Measurements from ENCODE around the gene BFSP1.

The BFSP1 gene

GRCh38 chr20:17515053-17515452, 16.1 kb downstream of the BFSP1 start:
- H2BK120ac ChIP-seq (ENCODE audit: low read depth, low read length) = no peak overlapping the region
- H2AK5ac ChIP-seq (ENCODE audit: low read length, severe bottlenecking) = no peak overlapping the region
- H3K4me2 ChIP-seq (ENCODE audit: low read length, poor library complexity, severe bottlenecking) = no peak overlapping the region
- H3K79me1 ChIP-seq (replicated peaks; ENCODE audit: low read length, poor library complexity, severe bottlenecking) = no peaks in the 10 kb centered on the region
- H2BK15ac ChIP-seq (ENCODE audit: low read depth, poor library complexity, severe bottlenecking) = no peak overlapping the region
- no peak overlapping the region for H2AFZ ChIP-seq (ENCODE audit: low read depth, low read length)
- H3K9me3 ChIP-seq (ENCODE audit: control insufficient read depth, low read length) = no peaks in the 10 kb centered on the region
- no CpG with 5 or more reads among the region's 3 CpGs for WGBS
- H3K9ac ChIP-seq (ENCODE audit: low read length) = no peak overlapping the region
- H3K4me1 ChIP-seq (ENCODE audit: control insufficient read depth, insufficient read depth, low read depth, low read length) = peaks cover 2% of the 10 kb centered on the region
- peaks cover 0 to 7% of the 10 kb centered on the region in 2 experiments for H3K36me3 ChIP-seq (ENCODE audit: control insufficient read depth in 1 of 2, insufficient read depth in 2 of 2, low read depth in 1 of 2, low read length in 2 of 2)
- H4K91ac ChIP-seq (ENCODE audit: low read length) = no peak overlapping the region
- no peak overlapping the region for H3K4ac ChIP-seq (ENCODE audit: low read depth in 1 of 2, low read length in 2 of 2)
- no peak overlapping the region for H3K14ac ChIP-seq (ENCODE audit: low read length in 2 of 2)
- no peak overlapping the region for H3K23ac ChIP-seq (ENCODE audit: low read length in 2 of 2)
- no peak for DNase-seq
- no peak overlapping the region for H3K18ac ChIP-seq (ENCODE audit: low read depth in 1 of 2, low read length in 2 of 2)
- no peak overlapping the region for H4K8ac ChIP-seq (ENCODE audit: low read length)
- peaks cover 3 to 8% of the 10 kb centered on the region in 2 experiments for H3K27me3 ChIP-seq (ENCODE audit: control insufficient read depth in 1 of 2, insufficient read depth in 1 of 2, low read length in 2 of 2)
- H3K4me3 ChIP-seq (ENCODE audit: insufficient read depth in 1 of 2, low read depth in 1 of 2, low read length in 2 of 2) = no peak overlapping the region
- no peak overlapping the region for H2BK5ac ChIP-seq (ENCODE audit: low read depth, low read length, poor library complexity, severe bottlenecking)
- H2BK12ac ChIP-seq (ENCODE audit: low read length in 2 of 2) = no peak overlapping the region
- no peak overlapping the region for H3K27ac ChIP-seq (ENCODE audit: low read length, poor library complexity, severe bottlenecking)

GRCh38 chr20:17513939-17514338, 17.2 kb downstream of the BFSP1 start:
- WGBS = no CpG with 5 or more reads among the region's 2 CpGs
- no peak overlapping the region for H3K18ac ChIP-seq (ENCODE audit: low read depth in 1 of 2, low read length in 2 of 2)
- no peak overlapping the region for H2BK5ac ChIP-seq (ENCODE audit: low read depth, low read length, poor library complexity, severe bottlenecking)

GRCh38 chr20:17511401-17511800, 19.8 kb downstream of the BFSP1 start:
- H2BK12ac ChIP-seq (ENCODE audit: low read length in 2 of 2) = no peak overlapping the region
- no peak overlapping the region for H3K4me3 ChIP-seq (ENCODE audit: insufficient read depth in 1 of 2, low read depth in 1 of 2, low read length in 2 of 2)
- H3K18ac ChIP-seq (ENCODE audit: low read depth in 1 of 2, low read length in 2 of 2) = no peak overlapping the region
- H2BK120ac ChIP-seq (ENCODE audit: low read depth, low read length) = no peak overlapping the region
- no peak overlapping the region for H4K8ac ChIP-seq (ENCODE audit: low read length)
- WGBS = 96% methylated on average over 6 of the region's 6 CpGs
- H3K4me2 ChIP-seq (ENCODE audit: low read length, poor library complexity, severe bottlenecking) = no peak overlapping the region
- H3K79me1 ChIP-seq (replicated peaks; ENCODE audit: low read length, poor library complexity, severe bottlenecking) = no peaks in the 10 kb centered on the region
- peaks cover 0 to 12% of the 10 kb centered on the region in 2 experiments for H3K36me3 ChIP-seq (ENCODE audit: control insufficient read depth in 1 of 2, insufficient read depth in 2 of 2, low read depth in 1 of 2, low read length in 2 of 2)
- no peak overlapping the region for H2AFZ ChIP-seq (ENCODE audit: low read depth, low read length)
- no peak overlapping the region for H2BK5ac ChIP-seq (ENCODE audit: low read depth, low read length, poor library complexity, severe bottlenecking)
- no peaks in the 10 kb centered on the region for H3K4me1 ChIP-seq (ENCODE audit: control insufficient read depth, insufficient read depth, low read depth, low read length)
- no peak overlapping the region for H2AK5ac ChIP-seq (ENCODE audit: low read length, severe bottlenecking)
- no peak overlapping the region for H2BK15ac ChIP-seq (ENCODE audit: low read depth, poor library complexity, severe bottlenecking)
- H3K27me3 ChIP-seq (ENCODE audit: control insufficient read depth in 1 of 2, insufficient read depth in 1 of 2, low read length in 2 of 2) = peaks cover 0 to 8% of the 10 kb centered on the region in 2 experiments
- H3K9ac ChIP-seq (ENCODE audit: low read length) = no peak overlapping the region
- H3K9me3 ChIP-seq (ENCODE audit: control insufficient read depth, low read length) = no peaks in the 10 kb centered on the region
- no peak overlapping the region for H3K27ac ChIP-seq (ENCODE audit: low read length, poor library complexity, severe bottlenecking)
- H3K23ac ChIP-seq (ENCODE audit: low read length in 2 of 2) = no peak overlapping the region
- no peak overlapping the region for H4K91ac ChIP-seq (ENCODE audit: low read length)
- H3K4ac ChIP-seq (ENCODE audit: low read depth in 1 of 2, low read length in 2 of 2) = no peak overlapping the region
- H3K14ac ChIP-seq (ENCODE audit: low read length in 2 of 2) = no peak overlapping the region
- DNase-seq = no peak

More at GRCh38 chr20:17513939-17514338, 17.2 kb downstream of the BFSP1 start:
- Histone ChIP-seq H3K36me3 (ENCODE audit: control insufficient read depth in 1 of 2, insufficient read depth in 2 of 2, low read depth in 1 of 2, low read length in 2 of 2) (peaks cover 0 to 7% of the 10 kb centered on the region in 2 experiments), H3K27me3 (ENCODE audit: control insufficient read depth in 1 of 2, insufficient read depth in 1 of 2, low read length in 2 of 2) (peaks cover 3 to 8% of the 10 kb centered on the region in 2 experiments), H3K9ac (ENCODE audit: low read length) (no peak overlapping the region), H3K79me1 (replicated peaks; ENCODE audit: low read length, poor library complexity, severe bottlenecking) (no peaks in the 10 kb centered on the region), H3K9me3 (ENCODE audit: control insufficient read depth, low read length) (no peaks in the 10 kb centered on the region), H3K27ac (ENCODE audit: low read length, poor library complexity, severe bottlenecking) (no peak overlapping the region), H2BK15ac (ENCODE audit: low read depth, poor library complexity, severe bottlenecking) (no peak overlapping the region), H2BK12ac (ENCODE audit: low read length in 2 of 2) (no peak overlapping the region), H3K4me3 (ENCODE audit: insufficient read depth in 1 of 2, low read depth in 1 of 2, low read length in 2 of 2) (no peak overlapping the region), H2AFZ (ENCODE audit: low read depth, low read length) (no peak overlapping the region), H2AK5ac (ENCODE audit: low read length, severe bottlenecking) (no peak overlapping the region), H3K4me1 (ENCODE audit: control insufficient read depth, insufficient read depth, low read depth, low read length) (peaks cover 2% of the 10 kb centered on the region), H3K4ac (ENCODE audit: low read depth in 1 of 2, low read length in 2 of 2) (no peak overlapping the region), H3K4me2 (ENCODE audit: low read length, poor library complexity, severe bottlenecking) (no peak overlapping the region), H4K8ac (ENCODE audit: low read length) (no peak overlapping the region), H2BK120ac (ENCODE audit: low read depth, low read length) (no peak overlapping the region), H3K23ac (ENCODE audit: low read length in 2 of 2) (no peak overlapping the region), H3K14ac (ENCODE audit: low read length in 2 of 2) (no peak overlapping the region), H4K91ac (ENCODE audit: low read length) (no peak overlapping the region)
- DNase-seq = no peak

- H2AK5ac ChIP-seq (ENCODE audit: low read length, severe bottlenecking) = no peak overlapping the region
- no peak overlapping the region for H4K91ac ChIP-seq (ENCODE audit: low read length)
- peaks cover 0 to 8% of the 10 kb centered on the region in 2 experiments for H3K27me3 ChIP-seq (ENCODE audit: control insufficient read depth in 1 of 2, insufficient read depth in 1 of 2, low read length in 2 of 2)
- peaks cover 0 to 12% of the 10 kb centered on the region in 2 experiments for H3K36me3 ChIP-seq (ENCODE audit: control insufficient read depth in 1 of 2, insufficient read depth in 2 of 2, low read depth in 1 of 2, low read length in 2 of 2)
- no peak overlapping the region for H2BK120ac ChIP-seq (ENCODE audit: low read depth, low read length)
- no peak overlapping the region for H3K27ac ChIP-seq (ENCODE audit: low read length, poor library complexity, severe bottlenecking)
- H3K9me3 ChIP-seq (ENCODE audit: control insufficient read depth, low read length) = no peaks in the 10 kb centered on the region
- no peak overlapping the region for H3K4ac ChIP-seq (ENCODE audit: low read depth in 1 of 2, low read length in 2 of 2)
- H4K8ac ChIP-seq (ENCODE audit: low read length) = no peak overlapping the region
- no peak overlapping the region for H3K14ac ChIP-seq (ENCODE audit: low read length in 2 of 2)
- H2AFZ ChIP-seq (ENCODE audit: low read depth, low read length) = no peak overlapping the region
- no peaks in the 10 kb centered on the region for H3K79me1 ChIP-seq (replicated peaks; ENCODE audit: low read length, poor library complexity, severe bottlenecking)
- peaks cover 1% of the 10 kb centered on the region for H3K4me1 ChIP-seq (ENCODE audit: control insufficient read depth, insufficient read depth, low read depth, low read length)
- H2BK15ac ChIP-seq (ENCODE audit: low read depth, poor library complexity, severe bottlenecking) = no peak overlapping the region
- no peak overlapping the region for H2BK5ac ChIP-seq (ENCODE audit: low read depth, low read length, poor library complexity, severe bottlenecking)
- no peak overlapping the region for H3K4me2 ChIP-seq (ENCODE audit: low read length, poor library complexity, severe bottlenecking)
- no peak for DNase-seq
- WGBS = 84% methylated on average over 4 of the region's 4 CpGs
- no peak overlapping the region for H2BK12ac ChIP-seq (ENCODE audit: low read length in 2 of 2)
- H3K18ac ChIP-seq (ENCODE audit: low read depth in 1 of 2, low read length in 2 of 2) = no peak overlapping the region
- no peak overlapping the region for H3K4me3 ChIP-seq (ENCODE audit: insufficient read depth in 1 of 2, low read depth in 1 of 2, low read length in 2 of 2)
- H3K23ac ChIP-seq (ENCODE audit: low read length in 2 of 2) = no peak overlapping the region
- no peak overlapping the region for H3K9ac ChIP-seq (ENCODE audit: low read length)
Observed at GRCh38 chr20:17510548-17510947, 20.6 kb downstream of the BFSP1 start.
